HG03066 (cell line): ENCODE results near the gene SERPINE1.
"Not testable (repeated sequence)": the region's sequence is repeated elsewhere in the genome, so short reads cannot be mapped to it uniquely, and the experiment has no call there.

Source experiments
- ATAC-seq: cut with Tn5 transposase; IDR thresholded peaks from one replicate; pipeline ENCODE4 v1.9.1; 2021; ENCODE audit warnings: low read depth; ENCODE audit not compliant: unreplicated experiment

Gene SERPINE1

GRCh38 chr7:101100858-101101847 is 25.8 kb upstream of the SERPINE1 start:
- ATAC-seq, result no peak

DNA sequence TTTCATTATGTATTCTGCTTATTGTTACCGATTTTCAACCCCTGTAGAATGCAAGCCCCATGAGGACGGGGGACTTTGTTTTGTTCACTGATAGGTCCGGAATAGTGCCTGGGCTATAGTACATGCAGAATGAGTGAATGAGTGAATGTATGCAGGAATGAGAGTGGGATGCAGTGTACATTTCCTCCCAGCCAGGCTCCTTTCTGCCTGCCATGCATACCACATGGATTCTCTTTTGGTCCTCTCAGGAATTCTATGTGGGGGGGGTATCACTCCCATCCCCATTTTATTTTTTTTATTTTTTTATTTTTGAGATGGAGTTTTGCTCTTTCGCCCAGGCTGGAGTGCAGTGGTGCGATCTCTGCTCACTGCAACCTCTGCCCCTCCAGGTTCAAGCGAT is 24.9 kb upstream of the SERPINE1 start:
- no peak for ATAC-seq

GRCh38 chr7:101103701-101104100 is 23.2 kb upstream of the SERPINE1 start:
- not testable (repeated sequence) for ATAC-seq

GRCh38 chr7:101104193-101104713 is 22.7 kb upstream of the SERPINE1 start:
- no peak for ATAC-seq

DNA sequence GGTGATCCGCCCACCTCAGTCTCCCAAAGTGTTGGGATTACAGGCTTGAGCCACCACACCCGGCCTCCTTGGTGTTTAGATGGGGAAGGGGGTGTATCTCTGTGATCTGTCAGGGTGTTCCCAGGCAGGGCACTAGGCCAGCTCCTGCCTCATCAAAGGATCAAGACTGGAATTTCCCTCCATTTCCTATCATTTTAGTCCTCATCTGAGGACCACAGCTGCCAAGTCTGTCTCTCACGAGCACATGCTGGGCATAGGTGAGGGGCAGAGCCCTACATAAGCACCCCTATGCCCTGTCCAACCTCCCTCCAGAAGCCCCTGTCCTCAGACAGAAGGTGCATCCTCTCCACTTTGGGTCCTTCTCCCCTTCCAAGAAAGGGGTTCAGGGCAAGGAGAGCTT is 22.1 kb upstream of the SERPINE1 start:
- ATAC-seq, result no peak

DNA sequence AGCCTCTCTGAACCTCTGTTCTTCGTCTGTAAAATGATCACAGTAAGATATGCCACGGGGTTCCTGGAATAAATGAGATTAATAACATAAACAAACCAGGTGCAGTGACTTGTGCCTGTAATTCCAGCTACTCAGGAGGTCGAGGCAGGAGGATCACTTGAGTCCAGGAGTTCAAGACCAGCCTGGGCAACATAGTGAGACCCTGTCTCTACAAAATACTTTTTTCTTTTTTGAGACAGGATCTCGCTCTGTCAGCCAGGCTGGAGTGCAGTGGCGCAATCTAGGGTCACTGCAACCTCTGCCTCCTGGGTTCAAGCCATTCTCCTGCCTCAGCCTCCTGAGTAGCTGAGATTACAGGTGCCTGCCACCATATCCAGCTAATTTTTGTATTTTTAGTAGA is 21.7 kb upstream of the SERPINE1 start:
- not testable (repeated sequence) for ATAC-seq

GRCh38 chr7:101106386-101106785 is 20.5 kb upstream of the SERPINE1 start:
- no peak for ATAC-seq

DNA sequence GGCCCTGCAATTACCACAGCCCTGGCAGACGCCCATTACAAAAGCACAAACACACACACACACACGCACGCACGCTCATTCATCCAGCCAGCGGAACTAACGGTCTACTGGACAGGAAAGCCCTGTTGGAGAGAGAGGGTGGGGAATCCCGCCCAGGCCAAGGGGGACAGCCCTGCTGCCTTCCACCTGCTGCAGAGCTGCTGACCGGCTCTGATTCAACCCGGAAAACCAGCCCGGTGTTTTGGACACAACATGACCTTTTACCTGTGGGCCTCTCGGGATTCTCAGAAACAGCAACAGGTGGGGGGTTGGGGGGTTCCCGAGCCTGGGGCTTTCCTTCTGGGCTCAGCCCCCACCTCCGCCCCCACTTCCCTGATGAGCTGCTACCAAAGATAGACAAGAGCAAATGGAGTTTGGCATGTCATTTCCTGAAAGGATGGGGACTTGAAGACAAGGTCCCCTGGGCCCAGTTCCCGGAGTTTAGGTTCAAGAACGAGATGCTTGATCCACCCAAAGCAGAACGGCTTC is 18.5 kb upstream of the SERPINE1 start:
- no peak for ATAC-seq

- no peak for ATAC-seq
These were observed 17.9 kb upstream of the SERPINE1 start for GRCh38 chr7:101108961-101109360.

GRCh38 chr7:101109368-101109767 is 17.5 kb upstream of the SERPINE1 start:
- ATAC-seq, result no peak

- ATAC-seq, result no peak
These were observed 15.6 kb upstream of the SERPINE1 start for GRCh38 chr7:101111261-101111660.

GRCh38 chr7:101112233-101112632 is 14.7 kb upstream of the SERPINE1 start:
- ATAC-seq, result no peak

DNA sequence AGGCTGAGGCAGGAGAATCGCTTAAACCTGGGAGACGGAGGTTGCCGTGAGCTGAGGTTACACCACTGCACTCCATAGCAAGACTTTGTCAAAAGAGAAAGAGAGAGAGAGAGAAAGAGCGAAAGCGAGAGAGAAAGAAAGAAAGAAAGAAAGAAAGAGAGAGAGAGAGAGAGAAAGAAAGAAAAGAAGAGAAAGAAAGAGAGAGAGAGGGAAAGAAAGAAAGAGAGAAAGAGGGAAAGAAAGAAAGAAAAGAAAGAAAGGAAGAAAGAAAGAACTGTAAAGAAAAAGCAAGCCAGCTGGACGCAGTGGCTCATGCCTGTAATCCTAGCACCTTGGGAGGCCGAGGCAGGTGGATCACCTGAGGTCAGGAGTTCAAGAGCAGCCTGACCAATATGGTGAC is 13.8 kb upstream of the SERPINE1 start:
- ATAC-seq, result not testable (repeated sequence)

DNA sequence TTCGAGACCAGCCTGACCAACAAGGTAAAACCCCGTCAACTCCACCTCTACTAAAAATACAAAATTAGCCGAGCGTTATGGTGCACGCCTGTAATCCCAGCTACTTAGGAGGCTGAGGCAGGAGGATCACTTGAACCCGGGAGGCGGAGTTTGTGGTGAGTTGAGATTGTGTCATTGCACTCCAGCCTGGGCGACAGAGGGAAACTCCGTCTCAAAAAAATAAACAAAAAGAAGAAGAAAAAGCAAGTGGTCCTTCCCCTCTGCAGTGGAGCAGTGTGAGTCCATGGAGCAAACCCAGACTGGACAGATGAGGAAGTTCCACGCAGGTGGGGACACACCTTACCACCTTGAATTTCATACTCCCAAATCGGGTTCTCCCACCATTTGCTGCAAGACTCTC is 13.1 kb upstream of the SERPINE1 start:
- ATAC-seq, result no peak

GRCh38 chr7:101114492-101114891 is 12.4 kb upstream of the SERPINE1 start:
- ATAC-seq, result no peak

- no peak for ATAC-seq
These were observed 11.7 kb upstream of the SERPINE1 start for GRCh38 chr7:101115215-101115614.

- no peak for ATAC-seq
These were observed 10.0 kb upstream of the SERPINE1 start for GRCh38 chr7:101116898-101117297.

- no peak for ATAC-seq
These were observed 8.0 kb upstream of the SERPINE1 start for GRCh38 chr7:101118856-101119255.

DNA sequence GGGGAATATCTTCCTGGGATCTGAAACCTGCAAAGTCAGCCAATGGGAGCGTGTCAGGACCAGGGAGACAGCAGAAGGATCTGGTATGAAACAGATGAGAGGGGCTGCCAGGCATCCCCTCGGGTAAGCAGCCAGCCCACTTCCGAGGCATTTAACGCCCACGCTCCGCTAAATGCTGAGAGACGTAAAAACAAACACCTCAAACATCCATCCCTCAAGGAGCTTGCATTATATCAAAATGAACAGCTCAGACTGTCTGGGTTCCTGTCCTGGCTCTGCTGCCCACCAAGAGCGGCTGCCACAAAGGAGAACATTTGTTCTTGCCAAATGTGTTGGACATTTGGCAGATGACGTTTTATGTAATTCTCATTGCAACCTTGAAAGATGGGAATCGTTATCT is 7.0 kb upstream of the SERPINE1 start:
- ATAC-seq, result no peak

DNA sequence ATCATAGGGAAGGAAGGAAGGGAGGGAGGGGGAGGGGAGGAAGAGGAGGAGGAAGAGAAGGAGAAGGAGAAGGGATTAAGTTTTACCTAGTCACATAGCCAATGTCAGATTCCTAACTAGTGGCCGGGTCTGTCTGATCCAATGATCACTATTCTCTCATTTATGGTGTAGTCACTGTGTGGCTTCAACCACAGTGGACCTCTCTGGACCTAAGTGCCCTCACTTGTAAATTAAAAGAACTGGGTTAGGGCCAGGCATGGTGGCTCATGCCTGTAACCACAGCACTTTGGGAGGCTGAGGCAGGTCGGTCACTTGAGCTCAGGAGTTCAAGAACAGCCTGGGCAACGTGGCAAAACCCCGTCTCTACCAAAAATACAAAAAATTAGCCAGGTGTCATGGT is 6.6 kb upstream of the SERPINE1 start:
- ATAC-seq, result no peak

- not testable (repeated sequence) for ATAC-seq
These were observed 5.3 kb upstream of the SERPINE1 start for GRCh38 chr7:101121631-101121990.
